ENCODE measurements around the gene ZC3H7B. TPM values are rescaled to one million over a fixed set of nuclear protein-coding genes. Genes with fewer than 3 reads are reported as not detected.
A peak's percentile ranks its signal among the peaks of the same experiment; 100 is the strongest.

ZC3H7B gene
- total RNA-seq, 1 donor, result 53.6 TPM

DNA sequence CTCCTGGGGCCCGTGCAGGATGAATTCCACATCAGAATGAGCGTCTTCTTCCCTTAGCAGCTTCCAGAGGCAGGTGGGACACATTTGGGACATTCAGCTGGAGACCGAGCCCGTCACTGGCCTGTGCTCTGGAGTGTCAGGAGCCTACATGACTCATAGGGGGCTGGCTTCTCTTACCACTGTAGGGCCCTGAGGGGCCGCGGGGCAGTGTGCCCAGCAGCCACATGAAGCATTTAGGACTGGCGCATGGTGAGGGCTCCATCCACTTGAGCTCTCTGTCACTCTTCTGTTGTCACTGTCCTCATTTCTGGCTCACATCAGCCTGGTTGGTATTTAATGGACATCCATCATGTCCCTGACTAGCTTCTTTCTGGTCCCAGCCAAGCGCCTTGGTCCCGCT lies 42.4 kb downstream of the ZC3H7B start:
- Histone ChIP-seq H3K9me3 (ENCODE audit: low read depth, low read length) (no peaks in the 10 kb centered on the region), H3K4me2 (ENCODE audit: insufficient read depth, low read length) (no peak overlapping the region), H4K20me1 (ENCODE audit: insufficient read depth, low read length) (peaks cover 7% of the 10 kb centered on the region), H3K27me3 (ENCODE audit: insufficient read depth, low read length) (no peaks in the 10 kb centered on the region), H3K36me3 (ENCODE audit: insufficient read depth, low read length) (peaks cover 61% of the 10 kb centered on the region), H3K79me2 (ENCODE audit: insufficient read depth, low read length) (no peaks in the 10 kb centered on the region), H3K4me3 (ENCODE audit: insufficient read depth, low read length) (no peak overlapping the region), H3K27ac (ENCODE audit: low read depth, low read length) (no peak overlapping the region), H2AFZ (ENCODE audit: low read length) (no peak overlapping the region), H3K4me1 (ENCODE audit: insufficient read depth, low read length) (no peaks in the 10 kb centered on the region)
- peak; percentile 68 for DNase-seq (ENCODE audit: insufficient read length, low spot score, missing footprints)
- no peak for TF ChIP-seq CTCF (IDR thresholded peaks at IDR 0.05; ENCODE audit: extremely low read depth, low read depth, low read length)

DNA sequence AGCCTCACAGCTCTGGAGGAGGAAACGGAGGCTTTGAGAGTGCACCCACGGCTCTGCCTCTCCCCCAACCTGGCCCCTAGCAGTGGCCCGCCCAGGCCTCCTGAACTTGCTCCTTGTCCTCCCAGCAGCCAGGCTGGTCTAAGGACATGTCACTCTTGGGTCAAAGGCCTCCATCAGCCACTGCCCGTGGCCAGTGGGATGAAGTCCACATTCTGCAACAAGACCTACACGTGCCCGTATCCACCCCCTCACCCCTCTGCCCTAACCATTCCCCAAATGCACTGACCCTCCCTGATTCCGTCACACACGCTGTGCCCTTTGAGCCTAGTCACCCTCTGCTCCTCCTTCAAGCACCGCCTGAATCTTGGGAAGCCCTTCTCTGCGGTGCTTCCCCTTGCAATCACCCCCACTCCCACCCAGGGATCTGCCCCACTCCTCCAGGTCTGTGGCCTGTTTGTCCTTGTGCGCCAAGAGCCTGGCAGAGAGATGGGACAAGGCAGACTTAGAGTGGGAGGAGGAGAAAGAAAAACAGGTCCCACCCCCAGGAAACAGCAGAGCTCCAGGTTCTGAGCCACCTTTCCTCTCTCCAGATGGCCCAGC lies 43.0 kb downstream of the ZC3H7B start:
- H4K20me1 ChIP-seq (ENCODE audit: insufficient read depth, low read length), result peaks cover 7% of the 10 kb centered on the region
- no peak overlapping the region for H3K4me3 ChIP-seq (ENCODE audit: insufficient read depth, low read length)
- H3K79me2 ChIP-seq (ENCODE audit: insufficient read depth, low read length), result no peaks in the 10 kb centered on the region
- no peak overlapping the region for H3K27ac ChIP-seq (ENCODE audit: low read depth, low read length)
- DNase-seq (ENCODE audit: insufficient read length, low spot score, missing footprints), result peak; percentile 76
- no peaks in the 10 kb centered on the region for H3K9me3 ChIP-seq (ENCODE audit: low read depth, low read length)
- no peak overlapping the region for H3K4me2 ChIP-seq (ENCODE audit: insufficient read depth, low read length)
- no peak overlapping the region for H2AFZ ChIP-seq (ENCODE audit: low read length)
- H3K4me1 ChIP-seq (ENCODE audit: insufficient read depth, low read length), result no peaks in the 10 kb centered on the region
- TF ChIP-seq CTCF (IDR thresholded peaks at IDR 0.05; ENCODE audit: extremely low read depth, low read depth, low read length), result no peak
- peaks cover 61% of the 10 kb centered on the region for H3K36me3 ChIP-seq (ENCODE audit: insufficient read depth, low read length)
- no peaks in the 10 kb centered on the region for H3K27me3 ChIP-seq (ENCODE audit: insufficient read depth, low read length)

DNA sequence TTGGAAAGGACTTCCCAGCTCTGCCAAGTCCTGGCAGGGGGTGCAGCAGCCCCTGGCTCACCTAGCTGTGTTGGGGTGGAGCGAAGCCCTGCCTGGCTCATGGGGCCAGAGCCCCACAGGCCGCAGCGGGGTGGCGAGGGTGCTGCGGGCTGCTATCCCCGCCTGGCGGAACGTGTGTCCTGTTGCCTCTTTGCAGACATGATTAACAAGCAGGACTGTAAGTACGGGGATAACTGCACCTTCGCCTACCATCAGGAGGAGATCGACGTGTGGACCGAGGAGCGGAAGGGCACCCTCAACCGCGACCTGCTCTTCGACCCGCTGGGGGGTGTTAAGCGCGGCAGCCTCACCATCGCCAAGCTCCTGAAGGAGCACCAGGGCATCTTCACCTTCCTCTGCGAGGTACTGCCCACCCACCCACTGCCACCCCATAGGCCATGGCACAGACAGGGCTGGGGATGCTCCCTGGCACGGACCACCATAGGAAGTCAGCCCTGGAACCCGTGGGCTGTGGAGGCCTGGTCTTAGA lies 44.5 kb downstream of the ZC3H7B start:
- H3K9me3 ChIP-seq (ENCODE audit: low read depth, low read length), result no peaks in the 10 kb centered on the region
- no peaks in the 10 kb centered on the region for H3K27me3 ChIP-seq (ENCODE audit: insufficient read depth, low read length)
- DNase-seq (ENCODE audit: insufficient read length, low spot score, missing footprints), result peak; percentile 63
- H2AFZ ChIP-seq (ENCODE audit: low read length), result no peak overlapping the region
- no peak overlapping the region for H3K4me3 ChIP-seq (ENCODE audit: insufficient read depth, low read length)
- peaks cover 9% of the 10 kb centered on the region for H4K20me1 ChIP-seq (ENCODE audit: insufficient read depth, low read length)
- H3K79me2 ChIP-seq (ENCODE audit: insufficient read depth, low read length), result no peaks in the 10 kb centered on the region
- H3K27ac ChIP-seq (ENCODE audit: low read depth, low read length), result no peak overlapping the region
- TF ChIP-seq CTCF (IDR thresholded peaks at IDR 0.05; ENCODE audit: extremely low read depth, low read depth, low read length), result no peak
- peaks cover 59% of the 10 kb centered on the region for H3K36me3 ChIP-seq (ENCODE audit: insufficient read depth, low read length)
- H3K4me2 ChIP-seq (ENCODE audit: insufficient read depth, low read length), result no peak overlapping the region
- H3K4me1 ChIP-seq (ENCODE audit: insufficient read depth, low read length), result peaks cover 7% of the 10 kb centered on the region

DNA sequence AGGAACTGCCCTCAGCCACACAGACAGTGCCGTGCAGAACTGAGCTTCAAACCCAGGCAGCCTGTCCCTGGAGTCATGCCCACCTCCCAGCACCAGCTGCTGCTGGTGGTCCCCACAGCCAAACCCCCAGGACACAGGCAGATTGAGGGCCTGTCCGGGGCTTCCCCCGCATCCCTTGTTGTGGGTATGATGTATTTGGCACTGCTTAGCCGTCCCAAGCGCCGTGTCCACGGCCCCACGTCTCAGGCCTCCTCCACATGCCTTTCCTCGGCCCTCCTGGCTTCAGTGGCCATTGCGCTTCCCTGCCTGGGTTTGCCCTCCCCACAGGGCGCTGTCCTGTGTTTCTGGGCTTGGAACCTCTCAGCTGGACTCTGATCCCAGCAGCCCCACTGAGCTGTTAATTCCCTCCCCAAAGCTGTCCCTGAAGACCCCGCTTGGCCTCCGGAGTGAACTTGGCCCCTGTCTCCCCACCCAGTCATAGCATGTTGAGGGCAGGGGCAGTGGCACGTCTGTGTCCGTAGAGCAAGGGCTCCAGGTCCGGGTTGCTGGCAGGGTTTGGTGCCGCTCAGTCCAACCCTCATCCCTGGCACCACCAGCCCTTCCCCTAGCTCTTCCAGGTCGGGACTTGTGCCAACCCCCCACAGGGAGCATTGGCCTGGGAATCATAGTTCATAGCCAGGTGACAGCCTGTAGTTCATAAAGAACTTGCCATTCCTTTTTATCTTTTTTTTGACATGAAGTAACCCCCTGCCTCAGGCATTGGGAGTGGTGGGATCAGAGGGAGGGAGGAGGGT lies 45.9 kb downstream of the ZC3H7B start:
- no peak for TF ChIP-seq CTCF (IDR thresholded peaks at IDR 0.05; ENCODE audit: extremely low read depth, low read depth, low read length)
- Histone ChIP-seq H3K27me3 (ENCODE audit: insufficient read depth, low read length) (no peaks in the 10 kb centered on the region), H3K4me2 (ENCODE audit: insufficient read depth, low read length) (no peak overlapping the region), H4K20me1 (ENCODE audit: insufficient read depth, low read length) (peaks cover 8% of the 10 kb centered on the region), H3K79me2 (ENCODE audit: insufficient read depth, low read length) (no peaks in the 10 kb centered on the region), H2AFZ (ENCODE audit: low read length) (no peak overlapping the region), H3K27ac (ENCODE audit: low read depth, low read length) (no peak overlapping the region), H3K9me3 (ENCODE audit: low read depth, low read length) (no peaks in the 10 kb centered on the region), H3K4me3 (ENCODE audit: insufficient read depth, low read length) (no peak overlapping the region), H3K36me3 (ENCODE audit: insufficient read depth, low read length) (peaks cover 66% of the 10 kb centered on the region), H3K4me1 (ENCODE audit: insufficient read depth, low read length) (peaks cover 7% of the 10 kb centered on the region)
- peak; percentile 80 for DNase-seq (ENCODE audit: insufficient read length, low spot score, missing footprints)
